HL-60 (cell line): ENCODE measurements around the gene CHP2.

Source experiments
- DNase-seq, 2 experiments: peaks; one replicate each; pipeline ENCODE4 v3.0.0-alpha.2; 2010 to 2020; ENCODE audit warnings: low read depth in 1 of 2, low spot score in 1 of 2
- H3K27ac ChIP-seq: fragments of 250-450 bp; sonication (Bioruptor Pico); replicated peaks from 2 replicates; pipeline ENCODE4 v1.5.1; 2020; ENCODE audit warnings: mild to moderate bottlenecking, moderate library complexity
- H3K27me3 ChIP-seq: fragments of 250-450 bp; sonication (Bioruptor Pico); 2 replicates; pipeline ENCODE4 v1.5.1; 2021; ENCODE audit warnings: mild to moderate bottlenecking, moderate library complexity; ENCODE audit not compliant: insufficient read depth, poor library complexity, severe bottlenecking
- H3K4me3 ChIP-seq: replicated peaks from 2 replicates; pipeline ENCODE4 v1.5.1; 2011; ENCODE audit warnings: mild to moderate bottlenecking, control low read depth, low read length; ENCODE audit not compliant: insufficient read depth
- CTCF ChIP-seq: IDR thresholded peaks from one replicate; pipeline ENCODE4 v1.5.1; 2011; ENCODE audit warnings: low read length, control low read depth, inconsistent platforms; ENCODE audit not compliant: insufficient read depth
- GABPA ChIP-seq: IDR thresholded peaks from 2 replicates; pipeline ENCODE4 v1.6.1; 2012; ENCODE audit warnings: low read depth
- POLR2AphosphoS5 ChIP-seq: IDR thresholded peaks from 2 replicates; pipeline ENCODE4 v1.6.1; 2012; ENCODE audit warnings: low read depth
- SPI1 ChIP-seq: IDR thresholded peaks from 2 replicates; pipeline ENCODE4 v1.6.1; 2012; ENCODE audit warnings: low read depth, mild to moderate bottlenecking, borderline replicate concordance

Gene CHP2

GRCh38 chr16:23803591-23804123, 48.8 kb downstream of the CHP2 start:
- Histone ChIP-seq H3K4me3 (no peak overlapping the region), H3K27ac (no peak overlapping the region), H3K27me3 (no peaks in the 10 kb centered on the region)
- TF ChIP-seq GABPA (no peak), CTCF (peak; percentile 50), POLR2AphosphoS5 (no peak)
- peak; percentile 45 to 85 for DNase-seq

- Histone ChIP-seq H3K27me3 (no peaks in the 10 kb centered on the region), H3K27ac (no peak overlapping the region), H3K4me3 (no peak overlapping the region)
- DNase-seq = peak; percentile 41 to 59
- TF ChIP-seq SPI1 (peak; percentile 77; the same call in 1 of the 2 replicates), POLR2AphosphoS5 (no peak)
Observed at GRCh38 chr16:23807028-23807427, 52.2 kb downstream of the CHP2 start.
